Spleen (tissue), 11 donors: ENCODE results near the gene BBX. TPM values are rescaled to one million over a fixed set of nuclear protein-coding genes. Genes with fewer than 3 reads are reported as not detected.

Source experiments
- DNase-seq: peaks from one replicate; pipeline ENCODE4 v3.0.0-alpha.2; 2020
- H3K27ac ChIP-seq, 8 donors: fragments of 200-600 bp; sonication (generic) in 7 of 8; 1 replicate in 4 of 8; 2 replicates in 4 of 8; pipeline versions ENCODE4 v1.5.0 to v1.8.0; 2016 to 2021; ENCODE audit warnings: inconsistent platforms in 4 of 8, mild to moderate bottlenecking in 4 of 8, moderate library complexity in 1 of 8
- H3K27me3 ChIP-seq, 7 donors: fragments of 200-600 bp; sonication (generic) in 6 of 7; replicated peaks in 1 of 7; 1 replicate in 4 of 7; 2 replicates in 3 of 7; pipeline versions ENCODE4 v1.5.0 to v1.8.0; 2016 to 2021; ENCODE audit warnings: inconsistent platforms in 3 of 7, mild to moderate bottlenecking in 1 of 7
- H3K36me3 ChIP-seq, 6 donors: fragments of 200-600 bp; sonication (generic) in 5 of 6; 1 replicate in 4 of 6; 2 replicates in 2 of 6; pipeline versions ENCODE4 v1.5.0 to v1.8.0; 2016 to 2021; ENCODE audit warnings: inconsistent platforms in 2 of 6
- H3K4me1 ChIP-seq, 6 donors: fragments of 200-600 bp; sonication (generic) in 5 of 6; 1 replicate in 3 of 6; 2 replicates in 3 of 6; pipeline versions ENCODE4 v1.5.0 to v1.8.0; 2016 to 2021; ENCODE audit warnings: inconsistent platforms in 3 of 6
- H3K4me3 ChIP-seq, 8 donors: fragments of 200-600 bp; sonication (generic) in 7 of 8; 1 replicate in 4 of 8; 2 replicates in 4 of 8; pipeline versions ENCODE4 v1.5.0 to v1.8.0; 2016 to 2021; ENCODE audit warnings: inconsistent platforms in 4 of 8, mild to moderate bottlenecking in 4 of 8, moderate library complexity in 2 of 8
- H3K9me3 ChIP-seq, 8 donors: fragments of 200-600 bp; sonication (generic) in 7 of 8; 1 replicate in 4 of 8; 2 replicates in 4 of 8; pipeline versions ENCODE4 v1.5.0 to v1.8.0; 2016 to 2021; ENCODE audit warnings: inconsistent platforms in 4 of 8
- CTCF ChIP-seq, 11 experiments: fragments of 200-600 bp in 7 of 11; fragments of 450-650 bp in 4 of 11; sonication (generic) in 4 of 11; IDR thresholded peaks in 8 of 11; conservative IDR thresholded peaks in 3 of 11; 1 replicate in 7 of 11; 2 replicates in 4 of 11; pipeline versions ENCODE4 v1.4.0 to v1.8.0; 2016 to 2021; ENCODE audit warnings: antibody characterized with exemption in 11 of 11, inconsistent platforms in 4 of 11, mild to moderate bottlenecking in 1 of 11
- POLR2A ChIP-seq, 3 donors: fragments of 450-650 bp; IDR thresholded peaks; one replicate each; pipeline ENCODE4 v1.5.1; 2017; ENCODE audit warnings: antibody characterized with exemption in 3 of 3, mild to moderate bottlenecking in 1 of 3
- POLR2AphosphoS5 ChIP-seq, 3 donors: sonication (generic); formaldehyde crosslinking; IDR thresholded peaks; one replicate each; pipeline ENCODE4 v1.5.1; 2017; ENCODE audit warnings: antibody characterized with exemption in 3 of 3
- WGBS, 5 donors: extraction: QIAGEN DNeasy Blood & Tissue Kit in 3 of 5; methylation state at CpG; one replicate each; pipeline versions ENCODE4 v1.1.5 to v1.1.7; 2013 to 2018; 5-methylcytosine and 5-hydroxymethylcytosine counted together
- intact Hi-C: fragments of 100-400 bp; cut with DNase I; formaldehyde crosslinking; loops from one replicate; pipeline ENCODE4 v1.15.0; 2023; ENCODE audit warnings: low total_unique reads
- polyA plus RNA-seq, 3 donors: library from polyadenylated mRNA; stranded (reverse); fragments of 200-250 nt; gene quantifications; one replicate each; pipeline ENCODE4 v1.2.1, GENCODE V29; 2013
- total RNA-seq, 7 donors: library from RNA; depleted of rRNA in 3 of 7; stranded (reverse); fragments of >200 nt in 3 of 7; fragmentation: NEBNext Ultra II Directional in 4 of 7; extraction: Animal tissue kit (Norgen Biotek cat#: 25700) in 4 of 7; gene quantifications; one replicate each; pipeline versions ENCODE4 v1.1.0 to v1.2.1, GENCODE V29; 2016 to 2021
- donor health status: healthy with polysubstance abuse.
- donor health status: DM: no; HTN: no; CAD: no; lungs with moderate emphysema.
- donor health status: DM: no; HTN: no; CAD: no.
- donor health status: Bipolar disorder and iron deficiency.
- donor health status: healthy.
- donor health status: DM: no; HTN: no; CAD: no.
- donor health status: DM: yes; HTN: yes; CAD: no.

The BBX gene
- total and polyA plus RNA-seq, 10 donors = 5.1 to 98.5 (median 74.6) TPM

GRCh38 chr3:107757140-107757539 is 234.4 kb downstream of the BBX start:
- H3K27ac ChIP-seq = no peak overlapping the region
- no peak for DNase-seq
- intact Hi-C loops = no loop called here
- H3K9me3 ChIP-seq = no peaks in the 10 kb centered on the region
- TF ChIP-seq POLR2A (IDR thresholded peaks at IDR 0.05) (no peak), CTCF (IDR thresholded peaks at IDR 0.05 in 8 of 11, conservative IDR thresholded peaks at IDR 0.05 in 3 of 11) (no peak), POLR2AphosphoS5 (IDR thresholded peaks at IDR 0.05) (no peak)
- no peak overlapping the region for H3K4me3 ChIP-seq
- H3K4me1 ChIP-seq = peaks cover 0 to 7% (median 0%) of the 10 kb centered on the region in 6 donors
- 94 to 100% (median 96%) methylated on average over 2 of the region's 2 CpGs for WGBS, 5 donors
- H3K27me3 ChIP-seq = no peaks in the 10 kb centered on the region
- H3K36me3 ChIP-seq = peaks cover 0 to 60% (median 8%) of the 10 kb centered on the region in 6 donors

GRCh38 chr3:107760144-107760543 is 237.4 kb downstream of the BBX start:
- Histone ChIP-seq H3K4me3 (no peak overlapping the region), H3K27ac (peak overlapping the region in 1 of 8 donors; percentile 15), H3K9me3 (no peaks in the 10 kb centered on the region), H3K4me1 (peaks cover 0 to 7% (median 0%) of the 10 kb centered on the region in 6 donors), H3K36me3 (peaks cover 0 to 58% (median 10%) of the 10 kb centered on the region in 6 donors), H3K27me3 (no peaks in the 10 kb centered on the region)
- intact Hi-C loops = no loop called here
- no peak for DNase-seq
- no peak for TF ChIP-seq POLR2A (IDR thresholded peaks at IDR 0.05)
- no peak for TF ChIP-seq CTCF (IDR thresholded peaks at IDR 0.05 in 8 of 11, conservative IDR thresholded peaks at IDR 0.05 in 3 of 11)
- no peak for TF ChIP-seq POLR2AphosphoS5 (IDR thresholded peaks at IDR 0.05)

- Histone ChIP-seq H3K4me1 (peaks cover 0 to 7% (median 0%) of the 10 kb centered on the region in 6 donors), H3K27me3 (no peaks in the 10 kb centered on the region), H3K36me3 (peaks cover 0 to 58% (median 9%) of the 10 kb centered on the region in 6 donors), H3K27ac (no peak overlapping the region), H3K9me3 (peaks cover 0 to 2% (median 0%) of the 10 kb centered on the region in 8 donors), H3K4me3 (no peak overlapping the region)
- intact Hi-C loops = no loop called here
- TF ChIP-seq CTCF (IDR thresholded peaks at IDR 0.05 in 8 of 11, conservative IDR thresholded peaks at IDR 0.05 in 3 of 11) (no peak), POLR2A (IDR thresholded peaks at IDR 0.05) (no peak), POLR2AphosphoS5 (IDR thresholded peaks at IDR 0.05) (no peak)
- 70 to 89% (median 81%) methylated on average over 2 of the region's 2 CpGs for WGBS, 5 donors
- no peak for DNase-seq
These were observed 238.6 kb downstream of the BBX start for GRCh38 chr3:107761391-107761790.

GRCh38 chr3:107765524-107765923 is 242.8 kb downstream of the BBX start:
- WGBS, 5 donors = 96 to 99% (median 97%) methylated on average over 6 of the region's 6 CpGs

More at GRCh38 chr3:107765524-107765923, 242.8 kb downstream of the BBX start:
- H3K36me3 ChIP-seq = peaks cover 0 to 47% (median 7%) of the 10 kb centered on the region in 6 donors
- H3K27ac ChIP-seq = no peak overlapping the region
- H3K4me1 ChIP-seq = peaks cover 0 to 7% (median 0%) of the 10 kb centered on the region in 6 donors
- no peak for TF ChIP-seq CTCF (IDR thresholded peaks at IDR 0.05 in 8 of 11, conservative IDR thresholded peaks at IDR 0.05 in 3 of 11)
- no peak for TF ChIP-seq POLR2AphosphoS5 (IDR thresholded peaks at IDR 0.05)
- no peak for TF ChIP-seq POLR2A (IDR thresholded peaks at IDR 0.05)
- no peaks in the 10 kb centered on the region for H3K27me3 ChIP-seq
- intact Hi-C loops = no loop called here
- H3K9me3 ChIP-seq = peaks cover 0 to 6% (median 0%) of the 10 kb centered on the region in 8 donors
- DNase-seq = no peak
- no peak overlapping the region for H3K4me3 ChIP-seq
